ENCODE measurements around the gene SLC25A38. TPM values are rescaled to one million over a fixed set of nuclear protein-coding genes. Genes with fewer than 3 reads are reported as not detected.
"Not testable (repeated sequence)": the region's sequence is repeated elsewhere in the genome, so short reads cannot be mapped to it uniquely, and the experiment has no call there.

The SLC25A38 gene
- total RNA-seq, 2 experiments from 2014 or later: 43.2 to 44.7 TPM

GRCh38 chr3:39347586-39347876 lies 35.6 kb upstream of the SLC25A38 start:
- H3K27me3 ChIP-seq (ENCODE audit: control insufficient read depth in 1 of 2, insufficient read depth in 2 of 2, low read length in 2 of 2): no peaks in the 10 kb centered on the region
- DNase-seq: no peak
- TF ChIP-seq CTCF (IDR thresholded peaks at IDR 0.05): no peak
- no peak overlapping the region for H3K27ac ChIP-seq (ENCODE audit: low read depth in 1 of 2, low read length in 2 of 2)
- ChIA-PET POLR2A (interaction anchor here (0.7 to 1.4 kb wide), 2 partner anchors 10 to 21 kb away, joined by 3 to 4 read pairs; no protein-coding TSS in a partner anchor), CTCF (interaction anchor here (0.7 to 1.7 kb wide), 4 partner anchors 11 to 258 kb away, joined by 3 to 4 read pairs (median 4); no protein-coding TSS in a partner anchor)
- Mint-ChIP-seq H3K36me3 (ENCODE audit: low read depth) (no peaks in the 10 kb centered on the region), H3K4me1 (ENCODE audit: low read depth) (peaks cover 40% of the 10 kb centered on the region), H3K9me3 (no peaks in the 10 kb centered on the region), H3K27me3 (no peaks in the 10 kb centered on the region), H3K27ac (peak overlapping the region; percentile 18), H3K4me3 (no peak overlapping the region)
- intact Hi-C loops (cut with DNase I, micrococcal nuclease): no loop called here
- H3K36me3 ChIP-seq (ENCODE audit: insufficient read depth, low read length): no peaks in the 10 kb centered on the region
- no peaks in the 10 kb centered on the region for H3K9me3 ChIP-seq (ENCODE audit: control insufficient read depth in 1 of 2, insufficient read depth in 1 of 2, low read length in 2 of 2)
- H3K4me3 ChIP-seq (ENCODE audit: low read length): no peak overlapping the region
- ATAC-seq (ENCODE audit: poor library complexity): no peak
- peaks cover 9% of the 10 kb centered on the region for H3K4me1 ChIP-seq (ENCODE audit: insufficient read depth, low read length)

- POLR2A ChIA-PET: no interaction called here
- Mint-ChIP-seq H3K27ac (no peak overlapping the region), H3K36me3 (ENCODE audit: low read depth) (no peaks in the 10 kb centered on the region), H3K27me3 (no peaks in the 10 kb centered on the region), H3K4me3 (no peak overlapping the region), H3K4me1 (ENCODE audit: low read depth) (peaks cover 40% of the 10 kb centered on the region), H3K9me3 (no peaks in the 10 kb centered on the region)
- DNase-seq (no peak), ATAC-seq (ENCODE audit: poor library complexity) (no peak)
- no peaks in the 10 kb centered on the region for H3K27me3 ChIP-seq (ENCODE audit: control insufficient read depth in 1 of 2, insufficient read depth in 2 of 2, low read length in 2 of 2)
- H3K9me3 ChIP-seq (ENCODE audit: control insufficient read depth in 1 of 2, insufficient read depth in 1 of 2, low read length in 2 of 2): no peaks in the 10 kb centered on the region
- H3K27ac ChIP-seq (ENCODE audit: low read depth in 1 of 2, low read length in 2 of 2): no peak overlapping the region
- H3K4me3 ChIP-seq (ENCODE audit: low read length): no peak overlapping the region
- intact Hi-C loops (cut with DNase I, micrococcal nuclease): no loop called here
- TF ChIP-seq CTCF (IDR thresholded peaks at IDR 0.05): no peak
- H3K4me1 ChIP-seq (ENCODE audit: insufficient read depth, low read length): peaks cover 9% of the 10 kb centered on the region
- CTCF ChIA-PET: no interaction called here
- no peaks in the 10 kb centered on the region for H3K36me3 ChIP-seq (ENCODE audit: insufficient read depth, low read length)
These were observed 34.1 kb upstream of the SLC25A38 start for GRCh38 chr3:39349080-39349479.

- Histone ChIP-seq H3K36me3 (ENCODE audit: insufficient read depth, low read length) (no peaks in the 10 kb centered on the region), H3K27me3 (ENCODE audit: control insufficient read depth in 1 of 2, insufficient read depth in 2 of 2, low read length in 2 of 2) (no peaks in the 10 kb centered on the region), H3K27ac (ENCODE audit: low read depth in 1 of 2, low read length in 2 of 2) (peak overlapping the region in 1 of 2 donors; percentile 16), H3K4me3 (ENCODE audit: low read length) (no peak overlapping the region), H3K9me3 (ENCODE audit: control insufficient read depth in 1 of 2, insufficient read depth in 1 of 2, low read length in 2 of 2) (no peaks in the 10 kb centered on the region), H3K4me1 (ENCODE audit: insufficient read depth, low read length) (peaks cover 9% of the 10 kb centered on the region)
- ATAC-seq (ENCODE audit: poor library complexity) (no peak), DNase-seq (peak in 1 of 14 experiments; percentile 18)
- Mint-ChIP-seq H3K4me1 (ENCODE audit: low read depth) (peaks cover 40% of the 10 kb centered on the region), H3K4me3 (no peak overlapping the region), H3K9me3 (no peaks in the 10 kb centered on the region), H3K27me3 (no peaks in the 10 kb centered on the region), H3K36me3 (ENCODE audit: low read depth) (no peaks in the 10 kb centered on the region), H3K27ac (peak overlapping the region; percentile 68)
- ChIA-PET CTCF (interaction anchor here (1.2 kb wide), 1 partner anchor 10 kb away, joined by 4 read pairs; no protein-coding TSS in a partner anchor), POLR2A (no interaction called here)
- intact Hi-C loops (cut with DNase I, micrococcal nuclease): no loop called here
- no peak for TF ChIP-seq CTCF (IDR thresholded peaks at IDR 0.05)
These were observed 32.5 kb upstream of the SLC25A38 start for GRCh38 chr3:39350714-39351113.

GRCh38 chr3:39351134-39351533 lies 32.0 kb upstream of the SLC25A38 start:
- POLR2A ChIA-PET; H3K9me3 ChIP-seq (ENCODE audit: control insufficient read depth in 1 of 2, insufficient read depth in 1 of 2, low read length in 2 of 2); H3K36me3 ChIP-seq (ENCODE audit: insufficient read depth, low read length); ATAC-seq (ENCODE audit: poor library complexity); intact Hi-C loops (cut with DNase I, micrococcal nuclease); H3K4me3 Mint-ChIP-seq; H3K4me3 ChIP-seq (ENCODE audit: low read length); H3K27ac ChIP-seq (ENCODE audit: low read depth in 1 of 2, low read length in 2 of 2); DNase-seq; H3K27me3 Mint-ChIP-seq; H3K9me3 Mint-ChIP-seq; H3K4me1 ChIP-seq (ENCODE audit: insufficient read depth, low read length); H3K36me3 Mint-ChIP-seq (ENCODE audit: low read depth); H3K27me3 ChIP-seq (ENCODE audit: control insufficient read depth in 1 of 2, insufficient read depth in 2 of 2, low read length in 2 of 2): not testable (repeated sequence)
- CTCF ChIA-PET: interaction anchor here (0.6 to 1.5 kb wide), 3 partner anchors 8 to 186 kb away, joined by 3 to 4 read pairs (median 4); no protein-coding TSS in a partner anchor
- Mint-ChIP-seq H3K27ac (peak overlapping the region; percentile 68), H3K4me1 (ENCODE audit: low read depth) (peaks cover 37% of the 10 kb centered on the region)

GRCh38 chr3:39353168-39353927 lies 29.8 kb upstream of the SLC25A38 start:
- H3K27ac Mint-ChIP-seq; POLR2A ChIA-PET; H3K9me3 ChIP-seq (ENCODE audit: control insufficient read depth in 1 of 2, insufficient read depth in 1 of 2, low read length in 2 of 2); H3K4me3 Mint-ChIP-seq; H3K9me3 Mint-ChIP-seq; H3K4me3 ChIP-seq (ENCODE audit: low read length); H3K27me3 Mint-ChIP-seq; DNase-seq; H3K27me3 ChIP-seq (ENCODE audit: control insufficient read depth in 1 of 2, insufficient read depth in 2 of 2, low read length in 2 of 2); intact Hi-C loops (cut with DNase I, micrococcal nuclease); H3K36me3 ChIP-seq (ENCODE audit: insufficient read depth, low read length); CTCF ChIA-PET; ATAC-seq (ENCODE audit: poor library complexity); H3K36me3 Mint-ChIP-seq (ENCODE audit: low read depth); H3K4me1 ChIP-seq (ENCODE audit: insufficient read depth, low read length); H3K27ac ChIP-seq (ENCODE audit: low read depth in 1 of 2, low read length in 2 of 2): not testable (repeated sequence)
- peaks cover 30% of the 10 kb centered on the region for H3K4me1 Mint-ChIP-seq (ENCODE audit: low read depth)

All from CD4-positive, alpha-beta T cell (primary cell).